K562 (cell line): ENCODE data around the gene ANO1. TPM values are rescaled to one million over a fixed set of nuclear protein-coding genes. Genes with fewer than 3 reads are reported as not detected.

Source experiments
- ATAC-seq: fragments of 200-7000 bp; cut with Tn5 transposase; 3 replicates; pipeline ENCODE4 v1.9.1; 2020; ENCODE audit warnings: moderate library complexity
- BruUV-seq: library from RNA; stranded (reverse); fragments of 400-500 nt; replicated peaks from 2 replicates; lab custom pipeline; 2021; lab: Mats Ljungman, UMichigan
- CTCF ChIA-PET: fragments of 300-600 bp; formaldehyde crosslinking; extraction: SDS; loops from one replicate; lab custom pipeline; 2021; ENCODE audit warnings: low intra/inter-chr PET ratio; lab: Yijun Ruan, JAX
- POLR2A ChIA-PET: fragments of 300-600, 350-650 bp; sonication (Branson Sonifier 250); formaldehyde crosslinking; extraction: SDS; loops from one replicate; lab custom pipeline; 2021; ENCODE audit warnings: antibody characterized with exemption, inconsistent platforms; lab: Yijun Ruan, JAX
- DNase-seq, 4 experiments: peaks; one replicate each; pipeline versions ENCODE4 v3.0.0 to v3.0.0-alpha.2; 2011 to 2018; ENCODE audit warnings: low spot score in 3 of 4, mixed read lengths in 3 of 4; ENCODE audit errors: extremely low read depth in 1 of 4
- FAIRE-seq: peaks from 2 replicates; lab custom pipeline; 2011; peaks lifted over from hg19 to GRCh38; lab: Jason Lieb, UNC
- H2AFZ ChIP-seq: 2 replicates; pipeline ENCODE4 v1.6.0; 2011; ENCODE audit warnings: low read depth, low read length, control low read depth, inconsistent platforms
- H3K27ac ChIP-seq: fragments of 200-600 bp; 3 replicates; pipeline ENCODE4 v1.8.0; 2011; ENCODE audit warnings: low read depth, mild to moderate bottlenecking, control low read depth, inconsistent platforms, low read length, moderate library complexity, mixed read lengths; ENCODE audit errors: extremely low read depth
- H3K27me3 ChIP-seq, 2 experiments: fragments of 300-600 bp in 1 of 2; 2 replicates in 1 of 2; 3 replicates in 1 of 2; pipeline versions ENCODE4 v1.6.0 to v1.8.0; 2011; ENCODE audit warnings: inconsistent platforms in 2 of 2, low read length in 2 of 2, mild to moderate bottlenecking in 1 of 2, mixed read lengths in 1 of 2, moderate library complexity in 1 of 2; ENCODE audit not compliant: control insufficient read depth in 2 of 2, insufficient read depth in 2 of 2
- H3K36me3 ChIP-seq: fragments of 300-600 bp; 3 replicates; pipeline ENCODE4 v1.8.0; 2011; ENCODE audit warnings: mild to moderate bottlenecking, low read length, inconsistent platforms; ENCODE audit not compliant: control insufficient read depth, insufficient read depth
- H3K4me1 ChIP-seq, 2 experiments: fragments of 200-600 bp in 1 of 2; replicated peaks in 1 of 2; 2 replicates in 1 of 2; 3 replicates in 1 of 2; pipeline versions ENCODE4 v1.5.1 to v1.8.0; 2011; ENCODE audit warnings: inconsistent platforms in 2 of 2, low read length in 2 of 2, mild to moderate bottlenecking in 1 of 2, mixed read lengths in 1 of 2, moderate library complexity in 1 of 2; ENCODE audit not compliant: control insufficient read depth in 2 of 2, insufficient read depth in 2 of 2
- H3K4me2 ChIP-seq: 2 replicates; pipeline ENCODE4 v1.6.1; 2011; ENCODE audit warnings: low read length, control low read depth, inconsistent platforms, mixed read lengths; ENCODE audit not compliant: insufficient read depth
- H3K4me3 ChIP-seq: fragments of 200-600 bp; sonication (generic), shearing (Covaris generic); 2 replicates; pipeline ENCODE4 v1.5.1; 2016; ENCODE audit warnings: control low read depth, inconsistent platforms
- H3K79me2 ChIP-seq: fragments of 200-600 bp; 3 replicates; pipeline ENCODE4 v1.8.0; 2011; ENCODE audit warnings: low read length, inconsistent platforms; ENCODE audit not compliant: control insufficient read depth, insufficient read depth
- H3K9ac ChIP-seq, 2 experiments: 2 replicates each; pipeline versions ENCODE4 v1.6.0 to v1.6.1; 2011; ENCODE audit warnings: low read depth in 2 of 2, low read length in 2 of 2, control low read depth in 1 of 2, inconsistent platforms in 1 of 2, mild to moderate bottlenecking in 1 of 2, mixed read lengths in 1 of 2; ENCODE audit not compliant: insufficient read depth in 1 of 2
- H3K9me1 ChIP-seq: one replicate; pipeline ENCODE4 v1.6.0; 2011; ENCODE audit warnings: inconsistent platforms, mild to moderate bottlenecking, low read length, moderate library complexity; ENCODE audit not compliant: control insufficient read depth, insufficient read depth
- H3K9me3 ChIP-seq: replicated peaks from 2 replicates; pipeline ENCODE4 v1.5.1; 2011; ENCODE audit warnings: low read depth, low read length, inconsistent platforms; ENCODE audit not compliant: control insufficient read depth, insufficient read depth
- H4K20me1 ChIP-seq: replicated peaks from 2 replicates; pipeline ENCODE4 v1.6.1; 2011; ENCODE audit warnings: low read length, inconsistent platforms, mixed read lengths; ENCODE audit not compliant: control insufficient read depth, insufficient read depth
- EGR1 ChIP-seq: fragments of 450-650 bp; conservative IDR thresholded peaks from 2 replicates; pipeline ENCODE4 v1.6.1; 2017; ENCODE audit warnings: mild to moderate bottlenecking
- GABPB1 ChIP-seq: sonication (generic); formaldehyde crosslinking; IDR thresholded peaks from 2 replicates; pipeline ENCODE4 v1.8.0; 2022; ENCODE audit warnings: mild to moderate bottlenecking, missing genetic modification reagents
- ZNF174 ChIP-seq: fragments of 250-450 bp; sonication (Bioruptor Pico); IDR thresholded peaks from 2 replicates; pipeline ENCODE4 v1.4.0; 2020; ENCODE audit warnings: mild to moderate bottlenecking
- WGBS: fragments of 100-300 bp; shearing (Covaris generic); methylation state at CpG from one replicate; pipeline ENCODE4 v1.1.6; 2016; ENCODE audit warnings: low coverage, mixed read lengths; ENCODE audit not compliant: insufficient coverage; ENCODE audit errors: missing lambda C conversion rate; 5-methylcytosine and 5-hydroxymethylcytosine counted together
- in situ Hi-C: fragments of 300-500 bp; cut with MboI; formaldehyde crosslinking; loops from 4 replicates; pipeline ENCODE4 v1.15.0; 2018; ENCODE audit warnings: inconsistent platforms, mixed read lengths
- intact Hi-C: fragments of 100-400 bp; cut with micrococcal nuclease; formaldehyde crosslinking; loops from 2 replicates; pipeline ENCODE4 v1.14.2; 2022
- polyA plus RNA-seq, 8 experiments: library from polyadenylated mRNA; depleted of rRNA in 4 of 8; stranded (reverse) in 5 of 8; unstranded in 3 of 8; fragments of >200 nt; fragmentation: Nextera tagmentation in 2 of 8; fragmentation: Illumina TruSeq in 1 of 8; extraction: Ambion mirVana in 2 of 8; extraction: Trizol in 1 of 8; gene quantifications; 2 replicates each; pipeline versions ENCODE4 v1.2.1 to v1.2.3, GENCODE V29; 2011 to 2014; ENCODE audit warnings: inconsistent platforms in 1 of 8, missing spikeins in 1 of 8
- total RNA-seq, 7 experiments: library from RNA; depleted of rRNA in 6 of 7; stranded (reverse); fragments of >200 nt in 6 of 7; fragmentation: Illumina TruSeq in 2 of 7; extraction: Trizol in 2 of 7; gene quantifications; 2 replicates each; pipeline versions ENCODE4 v1.2.1 to v1.2.3, GENCODE V29; 2011 to 2021; ENCODE audit warnings: low replicate concordance in 1 of 7
- TF ChIP-seq, protein P1 (sequence below): fragments of 450-650 bp; IDR thresholded peaks from one replicate; pipeline ENCODE4 v1.6.1; 2018; ENCODE audit warnings: mild to moderate bottlenecking, moderate library complexity; ENCODE audit not compliant: partially characterized antibody
- TF ChIP-seq, protein P2 (sequence below): sonication (generic); formaldehyde crosslinking; IDR thresholded peaks from 2 replicates; pipeline ENCODE4 v1.8.1; 2023; ENCODE audit warnings: missing genetic modification reagents, mild to moderate bottlenecking, borderline replicate concordance

The ANO1 gene
- total and polyA plus RNA-seq, 9 of the 15 experiments (the other 6 are each of a cell fraction or from before 2014, with no cell fraction given), result not detected

- CTCF ChIA-PET, result no interaction called here
- peaks cover 38% of the 10 kb centered on the region for H4K20me1 ChIP-seq
- H3K9me3 ChIP-seq, result no peaks in the 10 kb centered on the region
- no peak overlapping the region for H3K27ac ChIP-seq
- no peak for ATAC-seq
- peaks cover 0 to 3% of the 10 kb centered on the region in 2 experiments; a peak in 2 of 5 replicates for H3K4me1 ChIP-seq
- TF ChIP-seq EGR1, result peak; percentile 34; the same call in 1 of the 2 replicates
- TF ChIP-seq ZNF174 (CRISPR knock-in tag), result no peak
- no peak for TF ChIP-seq GABPB1
- TF ChIP-seq, protein P1, sequence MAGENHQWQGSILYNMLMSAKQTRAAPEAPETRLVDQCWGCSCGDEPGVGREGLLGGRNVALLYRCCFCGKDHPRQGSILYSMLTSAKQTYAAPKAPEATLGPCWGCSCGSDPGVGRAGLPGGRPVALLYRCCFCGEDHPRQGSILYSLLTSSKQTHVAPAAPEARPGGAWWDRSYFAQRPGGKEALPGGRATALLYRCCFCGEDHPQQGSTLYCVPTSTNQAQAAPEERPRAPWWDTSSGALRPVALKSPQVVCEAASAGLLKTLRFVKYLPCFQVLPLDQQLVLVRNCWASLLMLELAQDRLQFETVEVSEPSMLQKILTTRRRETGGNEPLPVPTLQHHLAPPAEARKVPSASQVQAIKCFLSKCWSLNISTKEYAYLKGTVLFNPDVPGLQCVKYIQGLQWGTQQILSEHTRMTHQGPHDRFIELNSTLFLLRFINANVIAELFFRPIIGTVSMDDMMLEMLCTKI, result no peak
- TF ChIP-seq, protein P2, sequence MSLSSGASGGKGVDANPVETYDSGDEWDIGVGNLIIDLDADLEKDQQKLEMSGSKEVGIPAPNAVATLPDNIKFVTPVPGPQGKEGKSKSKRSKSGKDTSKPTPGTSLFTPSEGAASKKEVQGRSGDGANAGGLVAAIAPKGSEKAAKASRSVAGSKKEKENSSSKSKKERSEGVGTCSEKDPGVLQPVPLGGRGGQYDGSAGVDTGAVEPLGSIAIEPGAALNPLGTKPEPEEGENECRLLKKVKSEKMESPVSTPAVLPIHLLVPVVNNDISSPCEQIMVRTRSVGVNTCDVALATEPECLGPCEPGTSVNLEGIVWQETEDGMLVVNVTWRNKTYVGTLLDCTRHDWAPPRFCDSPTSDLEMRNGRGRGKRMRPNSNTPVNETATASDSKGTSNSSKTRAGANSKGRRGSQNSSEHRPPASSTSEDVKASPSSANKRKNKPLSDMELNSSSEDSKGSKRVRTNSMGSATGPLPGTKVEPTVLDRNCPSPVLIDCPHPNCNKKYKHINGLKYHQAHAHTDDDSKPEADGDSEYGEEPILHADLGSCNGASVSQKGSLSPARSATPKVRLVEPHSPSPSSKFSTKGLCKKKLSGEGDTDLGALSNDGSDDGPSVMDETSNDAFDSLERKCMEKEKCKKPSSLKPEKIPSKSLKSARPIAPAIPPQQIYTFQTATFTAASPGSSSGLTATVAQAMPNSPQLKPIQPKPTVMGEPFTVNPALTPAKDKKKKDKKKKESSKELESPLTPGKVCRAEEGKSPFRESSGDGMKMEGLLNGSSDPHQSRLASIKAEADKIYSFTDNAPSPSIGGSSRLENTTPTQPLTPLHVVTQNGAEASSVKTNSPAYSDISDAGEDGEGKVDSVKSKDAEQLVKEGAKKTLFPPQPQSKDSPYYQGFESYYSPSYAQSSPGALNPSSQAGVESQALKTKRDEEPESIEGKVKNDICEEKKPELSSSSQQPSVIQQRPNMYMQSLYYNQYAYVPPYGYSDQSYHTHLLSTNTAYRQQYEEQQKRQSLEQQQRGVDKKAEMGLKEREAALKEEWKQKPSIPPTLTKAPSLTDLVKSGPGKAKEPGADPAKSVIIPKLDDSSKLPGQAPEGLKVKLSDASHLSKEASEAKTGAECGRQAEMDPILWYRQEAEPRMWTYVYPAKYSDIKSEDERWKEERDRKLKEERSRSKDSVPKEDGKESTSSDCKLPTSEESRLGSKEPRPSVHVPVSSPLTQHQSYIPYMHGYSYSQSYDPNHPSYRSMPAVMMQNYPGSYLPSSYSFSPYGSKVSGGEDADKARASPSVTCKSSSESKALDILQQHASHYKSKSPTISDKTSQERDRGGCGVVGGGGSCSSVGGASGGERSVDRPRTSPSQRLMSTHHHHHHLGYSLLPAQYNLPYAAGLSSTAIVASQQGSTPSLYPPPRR (CRISPR knock-in tag), result no peak
- TF ChIP-seq, all 486 proteins: peak for 1
- H3K9ac ChIP-seq, result no peak overlapping the region
- POLR2A ChIA-PET, result no interaction called here
- peaks cover 68 to 94% of the 10 kb centered on the region in 2 experiments for H3K27me3 ChIP-seq
- no peak overlapping the region for H3K4me3 ChIP-seq
- H3K4me2 ChIP-seq, result no peak overlapping the region
- FAIRE-seq, result no peak
- H3K36me3 ChIP-seq, result no peaks in the 10 kb centered on the region
- no TSS peak for BruUV-seq
- H3K79me2 ChIP-seq, result no peaks in the 10 kb centered on the region
- in situ Hi-C loops (no loop called here), intact Hi-C loops (no loop called here)
- DNase-seq, result no peak
- WGBS, result 4% methylated on average over 25 of the region's 25 CpGs
- H3K9me1 ChIP-seq, result no peaks in the 10 kb centered on the region
- no peak overlapping the region for H2AFZ ChIP-seq
Observed at GRCh38 chr11:70103256-70103975, 25.3 kb downstream of the ANO1 start.
